Frontal cortex (tissue), 4 donors: Measurements from ENCODE around the gene C7orf33. TPM values are rescaled to one million over a fixed set of nuclear protein-coding genes. Genes with fewer than 3 reads are reported as not detected.
A peak's percentile ranks its signal among the peaks of the same experiment; 100 is the strongest.
"Not testable (repeated sequence)": the region's sequence is repeated elsewhere in the genome, so short reads cannot be mapped to it uniquely, and the experiment has no call there.

ENCODE experiments used
- DNase-seq, 2 donors: peaks; one replicate each; pipeline ENCODE4 v3.0.0; 2012; ENCODE audit warnings: low spot score in 2 of 2
- FAIRE-seq: peaks from 2 replicates; lab custom pipeline; 2012; peaks lifted over from hg19 to GRCh38; lab: Jason Lieb, UNC
- total RNA-seq: library from RNA; depleted of rRNA; stranded (reverse); fragments of >200 nt; gene quantifications from one replicate; pipeline ENCODE4 v1.2.3, GENCODE V29; 2014
- donor health status: control.
- donor health status: control.
- donor health status: control.

Gene C7orf33
- total RNA-seq, 1 donor from 2014 or later: not detected

- peak in 1 of 2 donors; percentile 40 for DNase-seq
- FAIRE-seq: no peak
Measured at GRCh38 chr7:148575640-148576411, 14.7 kb upstream of the C7orf33 start.

GRCh38 chr7:148579366-148579765, 11.2 kb upstream of the C7orf33 start:
- DNase-seq (no peak), FAIRE-seq (no peak)

- FAIRE-seq (no peak), DNase-seq (no peak)
Measured at GRCh38 chr7:148580446-148580845, 10.1 kb upstream of the C7orf33 start.

GRCh38 chr7:148581624-148582023, 8.9 kb upstream of the C7orf33 start:
- FAIRE-seq: no peak
- no peak for DNase-seq

- no peak for FAIRE-seq
- no peak for DNase-seq
Measured at GRCh38 chr7:148584154-148584827, 6.3 kb upstream of the C7orf33 start.

- FAIRE-seq: no peak
- no peak for DNase-seq
Measured at GRCh38 chr7:148585399-148585798, 5.2 kb upstream of the C7orf33 start.

- FAIRE-seq (no peak), DNase-seq (no peak)
Measured at GRCh38 chr7:148587076-148587475, 3.5 kb upstream of the C7orf33 start.

GRCh38 chr7:148588168-148588567, 2.4 kb upstream of the C7orf33 start:
- DNase-seq: no peak
- FAIRE-seq: no peak

- FAIRE-seq (no peak), DNase-seq (no peak)
Measured at GRCh38 chr7:148588670-148589131, 1.9 kb upstream of the C7orf33 start.

GRCh38 chr7:148589640-148590039, 926 bp upstream of the C7orf33 start:
- FAIRE-seq (no peak), DNase-seq (no peak)

- not testable (repeated sequence) for FAIRE-seq, DNase-seq
Measured at GRCh38 chr7:148596354-148596753, 5.8 kb downstream of the C7orf33 start.

GRCh38 chr7:148598351-148598750, 7.8 kb downstream of the C7orf33 start:
- DNase-seq (no peak), FAIRE-seq (no peak)

GRCh38 chr7:148605350-148605749, 14.8 kb downstream of the C7orf33 start:
- no peak for DNase-seq

GRCh38 chr7:148607151-148607661, 16.6 kb downstream of the C7orf33 start:
- FAIRE-seq (no peak), DNase-seq (no peak)

More at GRCh38 chr7:148605350-148605749, 14.8 kb downstream of the C7orf33 start:
- no peak for FAIRE-seq

- DNase-seq (no peak), FAIRE-seq (no peak)
Measured at GRCh38 chr7:148609045-148609725, 18.6 kb downstream of the C7orf33 start.

- DNase-seq: no peak
- FAIRE-seq: no peak
Measured at GRCh38 chr7:148611692-148612091, 21.1 kb downstream of the C7orf33 start.

GRCh38 chr7:148615085-148615730, 24.6 kb downstream of the C7orf33 start:
- FAIRE-seq: no peak

GRCh38 chr7:148620749-148621359, 30.3 kb downstream of the C7orf33 start:
- DNase-seq: no peak
- FAIRE-seq: no peak

More at GRCh38 chr7:148615085-148615730, 24.6 kb downstream of the C7orf33 start:
- no peak for DNase-seq

- FAIRE-seq: no peak
- no peak for DNase-seq
Measured at GRCh38 chr7:148621563-148621962, 31.0 kb downstream of the C7orf33 start.
